OCI-LY3 (cell line): ENCODE data around the gene NOTCH3.

Experiments used
- H2AFZ ChIP-seq: fragments of 200-600, 300-600 bp; shearing (Covaris generic); 2 replicates; pipeline ENCODE4 v1.6.0; 2014; ENCODE audit warnings: antibody characterized with exemption, low read depth, low read length
- H3K27ac ChIP-seq: fragments of 200-600, 300-600 bp; sonication (generic); 2 replicates; pipeline ENCODE4 v1.5.1; 2014; ENCODE audit warnings: mild to moderate bottlenecking, low read length, moderate library complexity, mixed read lengths
- H3K27me3 ChIP-seq: fragments of 200-600, 300-600 bp; sonication (generic); 2 replicates; pipeline ENCODE4 v1.6.1; 2014; ENCODE audit warnings: low read depth, low read length, mixed read lengths
- H3K36me3 ChIP-seq: fragments of 200-600, 300-600 bp; sonication (generic); replicated peaks from 2 replicates; pipeline ENCODE3; 2014; ENCODE audit warnings: low read depth, low read length, mixed read lengths
- H3K4me1 ChIP-seq: fragments of 300-600, 200-600 bp; sonication (generic); 2 replicates; pipeline ENCODE4 v1.6.1; 2014; ENCODE audit warnings: low read length, mixed read lengths
- H3K4me2 ChIP-seq: fragments of 200-600, 300-600 bp; sonication (generic); 2 replicates; pipeline ENCODE4 v1.6.1; 2014; ENCODE audit warnings: low read length, mixed read lengths
- H3K4me3 ChIP-seq: fragments of 300-600, 200-600 bp; sonication (generic); 2 replicates; pipeline ENCODE4 v1.5.1; 2014; ENCODE audit warnings: antibody characterized with exemption, mild to moderate bottlenecking, low read length, moderate library complexity
- H3K79me2 ChIP-seq: fragments of 300-600, 200-600 bp; shearing (Covaris generic); 2 replicates; pipeline ENCODE4 v1.6.1; 2014; ENCODE audit warnings: mild to moderate bottlenecking, low read length, mixed read lengths
- H3K9ac ChIP-seq: fragments of 300-600, 200-600 bp; shearing (Covaris generic); 2 replicates; pipeline ENCODE4 v1.6.0; 2014; ENCODE audit warnings: mild to moderate bottlenecking, low read length, moderate library complexity
- H3K9me3 ChIP-seq: fragments of 200-600, 300-600 bp; shearing (Covaris generic); 2 replicates; pipeline ENCODE4 v1.6.1; 2014; ENCODE audit warnings: low read length, mixed read lengths; ENCODE audit not compliant: insufficient read depth
- H4K20me1 ChIP-seq: fragments of 200-600, 300-600 bp; sonication (generic); 2 replicates; pipeline ENCODE4 v1.6.1; 2016; ENCODE audit warnings: low read length, mixed read lengths; ENCODE audit not compliant: insufficient read depth
- EZH2phosphoT487 ChIP-seq: fragments of 200-600 bp; shearing (Covaris generic); IDR thresholded peaks from 2 replicates; pipeline ENCODE4 v1.6.1; 2018; ENCODE audit warnings: antibody characterized with exemption, mixed run types, low read depth
- TF ChIP-seq, protein P1 (sequence below): fragments of 200-600, 300-600 bp; sonication (generic); IDR thresholded peaks from 2 replicates; pipeline ENCODE4 v1.5.1; 2014; ENCODE audit warnings: antibody characterized with exemption, low read length, low read depth

The NOTCH3 gene

GRCh38 chr19:15200553-15201364, at the start of gene NOTCH3:
Gene NOTCH3 (minus strand): TSS chr19:15200995. CDS start chr19:15200905, 90 bp downstream.
- H3K9ac ChIP-seq = no peak within 1 kb of the TSS

GRCh38 chr19:15250640-15250993, 49.8 kb upstream of the NOTCH3 start:
- Histone ChIP-seq H3K4me1 (peaks cover 26% of the 10 kb centered on the region), H3K79me2 (peaks cover 54% of the 10 kb centered on the region), H4K20me1 (peaks cover 36% of the 10 kb centered on the region), H3K27ac (no peak overlapping the region), H3K9me3 (no peaks in the 10 kb centered on the region), H3K4me2 (no peak overlapping the region), H3K9ac (no peak overlapping the region), H3K4me3 (no peak overlapping the region), H2AFZ (no peak overlapping the region), H3K27me3 (no peaks in the 10 kb centered on the region), H3K36me3 (peaks cover 67% of the 10 kb centered on the region)
- TF ChIP-seq, protein P1, sequence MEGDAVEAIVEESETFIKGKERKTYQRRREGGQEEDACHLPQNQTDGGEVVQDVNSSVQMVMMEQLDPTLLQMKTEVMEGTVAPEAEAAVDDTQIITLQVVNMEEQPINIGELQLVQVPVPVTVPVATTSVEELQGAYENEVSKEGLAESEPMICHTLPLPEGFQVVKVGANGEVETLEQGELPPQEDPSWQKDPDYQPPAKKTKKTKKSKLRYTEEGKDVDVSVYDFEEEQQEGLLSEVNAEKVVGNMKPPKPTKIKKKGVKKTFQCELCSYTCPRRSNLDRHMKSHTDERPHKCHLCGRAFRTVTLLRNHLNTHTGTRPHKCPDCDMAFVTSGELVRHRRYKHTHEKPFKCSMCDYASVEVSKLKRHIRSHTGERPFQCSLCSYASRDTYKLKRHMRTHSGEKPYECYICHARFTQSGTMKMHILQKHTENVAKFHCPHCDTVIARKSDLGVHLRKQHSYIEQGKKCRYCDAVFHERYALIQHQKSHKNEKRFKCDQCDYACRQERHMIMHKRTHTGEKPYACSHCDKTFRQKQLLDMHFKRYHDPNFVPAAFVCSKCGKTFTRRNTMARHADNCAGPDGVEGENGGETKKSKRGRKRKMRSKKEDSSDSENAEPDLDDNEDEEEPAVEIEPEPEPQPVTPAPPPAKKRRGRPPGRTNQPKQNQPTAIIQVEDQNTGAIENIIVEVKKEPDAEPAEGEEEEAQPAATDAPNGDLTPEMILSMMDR = no peak
- TF ChIP-seq EZH2phosphoT487 = no peak

More at GRCh38 chr19:15200553-15201364, at the start of gene NOTCH3:
- no peaks in the 10 kb centered on the region for H3K9me3 ChIP-seq
- H3K27me3 ChIP-seq = no peaks in the 10 kb centered on the region
- no peak within 1 kb of the TSS for H3K27ac ChIP-seq
- no peak within 1 kb of the TSS for H3K4me2 ChIP-seq
- H3K79me2 ChIP-seq = no peaks in the 10 kb centered on the region
- no peak within 1 kb of the TSS for H2AFZ ChIP-seq
- TF ChIP-seq, protein P1 = no peak
- no peak for TF ChIP-seq EZH2phosphoT487
- no peaks in the 10 kb centered on the region for H3K36me3 ChIP-seq
- H3K4me1 ChIP-seq = no peaks in the 10 kb centered on the region
- no peaks in the 10 kb centered on the region for H4K20me1 ChIP-seq
- no peak within 1 kb of the TSS for H3K4me3 ChIP-seq

- TF ChIP-seq, protein P1 = no peak
- no peak for TF ChIP-seq EZH2phosphoT487
- Histone ChIP-seq H3K9ac (no peak overlapping the region), H3K9me3 (no peaks in the 10 kb centered on the region), H3K79me2 (peaks cover 50% of the 10 kb centered on the region), H3K4me3 (no peak overlapping the region), H3K27me3 (no peaks in the 10 kb centered on the region), H4K20me1 (peaks cover 36% of the 10 kb centered on the region), H3K4me2 (no peak overlapping the region), H2AFZ (no peak overlapping the region), H3K4me1 (peaks cover 26% of the 10 kb centered on the region), H3K36me3 (peaks cover 67% of the 10 kb centered on the region), H3K27ac (peak overlapping the region; percentile 75)
These were observed 49.3 kb upstream of the NOTCH3 start for GRCh38 chr19:15249972-15250639.

GRCh38 chr19:15249528-15249874, 48.7 kb upstream of the NOTCH3 start:
- peaks cover 47% of the 10 kb centered on the region for H3K79me2 ChIP-seq
- no peak overlapping the region for H3K4me3 ChIP-seq
- peak overlapping the region; percentile 75 for H3K27ac ChIP-seq
- H4K20me1 ChIP-seq = peaks cover 35% of the 10 kb centered on the region
- H3K27me3 ChIP-seq = no peaks in the 10 kb centered on the region
- TF ChIP-seq, protein P1 = peak; percentile 7; the same call in 1 of the 2 replicates
- TF ChIP-seq EZH2phosphoT487 = no peak
- no peak overlapping the region for H3K9ac ChIP-seq
- H3K36me3 ChIP-seq = peaks cover 67% of the 10 kb centered on the region
- H3K4me1 ChIP-seq = peaks cover 26% of the 10 kb centered on the region
- no peak overlapping the region for H2AFZ ChIP-seq
- no peaks in the 10 kb centered on the region for H3K9me3 ChIP-seq
- no peak overlapping the region for H3K4me2 ChIP-seq
